Activated naive CD4-positive, alpha-beta T cell treated with Interleukin-2 at 50 U/mL for 16 hours (primary cell): ENCODE data around the gene BASP1.
"Not testable (repeated sequence)": the region's sequence is repeated elsewhere in the genome, so short reads cannot be mapped to it uniquely, and the experiment has no call there.

Experiments used
- DNase-seq: peaks from one replicate; pipeline ENCODE4 v3.0.0-alpha.2; 2020

BASP1 gene

GRCh38 chr5:17292434-17293015, 75.1 kb downstream of the BASP1 start:
- no peak for DNase-seq

DNA sequence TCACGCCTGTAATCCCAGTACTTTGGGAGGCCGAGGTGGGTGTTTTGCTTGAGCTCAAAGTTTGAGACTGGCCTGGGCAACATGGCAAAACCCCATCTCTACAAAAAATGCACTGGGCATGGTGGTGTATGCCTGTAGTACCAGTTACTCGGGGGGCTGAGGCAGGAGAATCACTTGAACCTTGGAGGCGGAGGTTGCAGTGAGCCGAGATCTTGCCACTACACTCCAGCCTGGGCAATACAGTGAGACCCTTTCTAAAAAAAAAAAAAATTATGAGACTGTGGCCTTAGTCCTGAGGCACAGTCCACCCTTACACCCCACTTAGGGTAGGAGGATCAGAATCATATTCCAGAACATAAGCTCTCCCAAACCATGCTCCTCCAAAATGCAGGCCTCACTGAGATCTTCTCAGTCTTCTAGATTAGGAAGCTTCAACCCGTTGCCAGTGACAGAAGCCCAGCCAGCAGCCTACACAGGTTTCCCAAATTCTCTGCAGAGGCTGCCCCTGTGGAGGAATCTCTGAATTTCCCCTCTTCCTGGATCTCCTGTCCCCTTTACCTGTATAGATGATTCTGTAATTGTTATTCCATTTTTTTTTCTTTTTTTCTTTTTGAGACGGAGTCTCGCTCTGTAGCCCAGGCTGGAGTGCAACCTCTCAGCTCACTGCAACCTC, 77.3 kb downstream of the BASP1 start:
- DNase-seq: no peak

DNA sequence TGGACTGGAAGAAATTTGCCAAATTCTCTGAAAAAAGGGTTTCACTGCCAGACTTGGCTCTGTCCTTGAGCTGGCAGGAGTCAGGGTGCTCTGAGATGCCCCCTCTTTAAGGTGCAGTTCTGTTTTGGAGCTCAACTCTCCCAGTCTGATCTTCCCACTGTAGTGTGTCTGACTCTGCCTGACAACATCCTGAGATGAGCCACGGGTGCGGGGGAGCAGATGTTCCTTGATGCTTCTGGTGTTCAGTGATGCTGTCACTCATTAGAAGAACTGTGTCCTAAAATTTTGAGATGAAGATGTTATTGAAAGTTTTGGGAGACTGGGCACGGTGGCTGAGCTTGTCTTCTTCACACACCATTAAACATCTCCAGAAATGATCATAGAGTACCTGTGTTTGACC, 78.2 kb downstream of the BASP1 start:
- no peak for DNase-seq

GRCh38 chr5:17302106-17302505, 84.7 kb downstream of the BASP1 start:
- DNase-seq: no peak

DNA sequence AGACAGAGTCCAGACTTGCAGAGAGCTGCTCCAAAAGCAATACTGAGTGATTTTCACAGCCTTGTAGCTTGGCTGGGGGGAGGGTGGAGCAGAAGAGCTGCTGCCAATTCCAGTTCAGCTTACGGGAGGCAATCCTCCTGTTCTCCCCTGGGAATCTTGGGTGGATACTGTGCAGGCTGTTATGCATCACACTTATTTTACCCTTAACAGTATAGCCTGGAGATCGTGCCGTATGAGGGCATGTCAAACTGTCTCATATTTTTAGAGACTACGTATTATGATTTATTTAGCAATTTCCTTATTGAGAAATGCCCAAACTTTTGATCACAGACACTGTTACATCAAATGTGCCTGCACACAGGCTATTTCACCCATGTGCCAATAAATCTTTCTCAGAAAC, 85.2 kb downstream of the BASP1 start:
- DNase-seq: no peak

DNA sequence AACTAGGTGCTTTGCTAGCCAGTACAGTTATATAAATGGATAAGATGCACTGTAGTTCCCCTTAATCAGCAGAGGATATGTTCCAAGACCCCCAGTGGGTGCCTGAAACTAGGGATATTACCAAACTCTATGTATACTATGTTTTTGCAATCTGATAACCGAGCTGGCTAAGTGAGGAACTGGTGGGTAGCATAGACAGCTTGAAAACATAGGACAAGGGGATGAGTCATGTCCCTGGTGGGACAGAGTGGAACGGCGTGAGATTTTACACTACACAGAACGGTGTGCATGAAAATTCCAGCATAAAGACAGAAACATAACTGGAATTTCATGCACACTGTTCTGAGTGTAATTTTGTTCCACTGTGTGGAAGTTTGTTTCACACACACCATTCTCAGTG, 86.9 kb downstream of the BASP1 start:
- no peak for DNase-seq

GRCh38 chr5:17305017-17305416, 87.6 kb downstream of the BASP1 start:
- DNase-seq: no peak

- DNase-seq: no peak
Measured at GRCh38 chr5:17305964-17306725, 88.7 kb downstream of the BASP1 start.

GRCh38 chr5:17306726-17307091, 89.3 kb downstream of the BASP1 start:
- DNase-seq: no peak

DNA sequence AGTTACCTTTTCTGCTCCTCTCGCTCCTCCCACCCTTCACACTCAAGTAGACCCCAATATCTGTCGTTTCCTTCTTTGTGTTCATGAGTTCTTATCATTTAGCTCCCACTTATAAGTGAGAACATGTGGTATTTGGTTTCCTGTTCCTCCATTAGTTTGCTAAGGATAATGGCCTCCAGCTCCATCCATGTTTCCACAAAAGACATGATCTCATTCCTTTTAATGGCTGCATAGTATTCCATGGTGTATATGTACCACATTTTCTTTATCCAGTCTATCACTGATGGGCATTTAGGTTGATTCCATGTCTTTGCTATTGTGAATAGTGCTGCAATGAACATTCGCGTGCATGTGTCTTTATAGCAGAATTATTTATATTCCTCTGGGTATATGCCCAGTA, 90.0 kb downstream of the BASP1 start:
- not testable (repeated sequence) for DNase-seq

DNA sequence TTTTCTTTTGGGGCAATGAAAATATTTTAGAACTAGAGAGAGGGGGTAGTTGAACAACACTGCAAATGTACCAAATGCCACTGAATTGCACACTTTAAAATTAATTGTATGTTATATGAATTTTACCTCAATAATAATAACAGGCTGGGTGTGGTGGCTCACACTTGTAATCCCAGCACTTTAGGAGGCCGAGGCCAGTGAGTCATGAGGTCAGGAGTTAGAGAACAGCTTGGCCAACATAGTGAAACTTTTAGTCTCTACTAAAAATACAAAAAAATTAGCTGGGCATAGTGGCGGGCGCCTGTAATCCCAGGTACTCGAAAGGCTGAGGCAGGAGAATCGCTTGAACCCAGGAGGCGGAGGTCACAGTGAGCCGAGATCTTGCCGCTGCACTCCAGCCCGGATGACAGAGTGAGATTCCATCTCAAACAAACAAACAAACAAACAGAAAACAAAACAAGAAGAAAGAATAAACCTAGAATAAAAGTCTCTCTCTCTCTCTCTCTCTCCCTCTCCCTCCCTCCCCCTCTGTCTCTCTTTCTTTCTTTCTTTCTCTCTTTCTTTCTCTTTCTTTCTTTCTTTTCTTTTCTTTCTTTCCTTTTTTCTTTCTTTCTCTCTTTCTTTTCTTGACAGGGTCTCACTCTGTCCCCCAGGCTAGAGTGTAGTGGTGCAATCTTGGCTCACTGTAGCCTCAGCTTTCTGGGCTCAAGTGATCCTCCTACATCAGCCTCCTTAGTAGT, 91.1 kb downstream of the BASP1 start:
- DNase-seq: no peak

DNA sequence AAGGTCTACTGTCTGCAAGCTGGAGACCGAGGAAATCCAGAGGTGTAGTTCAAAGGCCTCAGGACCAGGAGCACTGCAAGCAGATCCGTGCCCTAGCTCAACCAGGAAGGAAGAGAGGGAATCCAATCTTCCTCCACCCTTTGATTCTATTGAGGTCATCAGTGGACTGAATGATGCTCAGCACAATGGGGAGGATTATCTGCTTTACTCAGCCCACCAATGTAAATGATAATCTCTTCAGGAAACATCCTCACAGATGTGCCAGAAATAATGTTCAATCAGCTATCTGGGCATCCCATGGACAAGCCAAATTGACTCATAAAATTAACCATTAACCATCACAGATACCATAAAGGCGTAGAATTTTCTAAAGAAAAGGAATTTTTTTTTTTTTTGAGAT, 92.0 kb downstream of the BASP1 start:
- DNase-seq: no peak

GRCh38 chr5:17310502-17310901, 93.1 kb downstream of the BASP1 start:
- not testable (repeated sequence) for DNase-seq

DNA sequence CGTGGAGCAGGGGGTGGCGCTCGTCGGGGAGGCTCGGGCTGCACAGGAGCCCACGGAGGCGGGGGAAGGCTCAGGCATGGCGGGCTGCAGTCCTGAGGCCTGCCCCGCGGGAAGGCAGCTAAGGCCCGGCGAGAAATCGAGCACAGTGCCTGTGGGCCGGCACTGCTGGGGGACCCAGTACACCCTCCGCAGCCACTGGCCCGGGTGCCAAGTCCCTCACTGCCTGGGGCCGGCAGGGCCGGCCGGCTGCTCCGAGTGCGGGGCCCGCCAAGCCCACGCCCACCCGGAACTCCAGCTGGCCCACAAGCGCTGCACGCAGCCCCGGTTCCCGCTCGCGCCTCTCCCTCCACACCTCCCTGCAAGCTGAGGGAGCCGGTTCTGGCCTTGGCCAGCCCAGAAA, 94.4 kb downstream of the BASP1 start:
- not testable (repeated sequence) for DNase-seq

DNA sequence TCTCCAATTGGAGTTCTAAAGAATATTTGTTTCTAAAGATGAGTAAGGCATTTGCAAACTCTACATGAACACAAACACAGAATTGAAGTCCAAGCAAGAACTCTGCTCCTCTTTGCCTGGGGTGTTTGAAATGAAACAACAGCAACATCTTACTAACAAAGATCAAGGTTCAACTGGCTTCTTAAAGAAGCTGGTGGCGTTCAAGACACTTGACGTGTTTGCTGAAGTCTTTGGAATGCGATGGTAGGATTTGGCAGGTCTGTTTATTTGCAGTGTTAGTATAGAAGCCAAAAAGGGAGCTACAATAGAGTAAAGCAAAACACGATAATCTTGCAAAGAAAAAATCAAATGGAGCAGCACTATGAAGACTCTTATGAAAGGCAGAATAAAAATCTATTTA, 94.9 kb downstream of the BASP1 start:
- no peak for DNase-seq

GRCh38 chr5:17314907-17315471, 97.6 kb downstream of the BASP1 start:
- DNase-seq: no peak

DNA sequence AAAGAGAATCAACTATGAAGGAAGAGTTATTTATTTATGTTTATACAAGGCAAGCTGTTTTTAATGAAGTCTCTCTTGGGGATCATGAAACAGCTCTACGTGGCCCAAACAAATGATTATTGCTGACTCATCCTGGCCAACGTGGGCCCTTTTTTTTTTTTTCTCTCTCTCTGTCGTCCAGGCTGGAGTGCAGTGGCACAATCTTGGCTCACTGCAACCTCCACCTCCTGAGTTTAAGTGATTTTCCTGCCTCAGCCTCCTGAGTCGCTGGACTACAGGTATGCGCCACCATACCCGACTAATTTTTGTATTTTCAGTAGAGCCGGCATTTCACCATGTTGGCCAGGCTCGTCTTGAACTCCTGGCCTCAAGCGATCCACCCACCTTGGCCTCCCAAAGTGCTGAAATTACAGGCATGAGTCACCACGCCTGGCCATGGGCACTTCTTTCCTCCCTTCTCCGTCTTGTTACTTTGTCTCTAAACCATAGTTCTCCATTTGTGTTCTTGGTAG, 98.3 kb downstream of the BASP1 start:
- no peak for DNase-seq

DNA sequence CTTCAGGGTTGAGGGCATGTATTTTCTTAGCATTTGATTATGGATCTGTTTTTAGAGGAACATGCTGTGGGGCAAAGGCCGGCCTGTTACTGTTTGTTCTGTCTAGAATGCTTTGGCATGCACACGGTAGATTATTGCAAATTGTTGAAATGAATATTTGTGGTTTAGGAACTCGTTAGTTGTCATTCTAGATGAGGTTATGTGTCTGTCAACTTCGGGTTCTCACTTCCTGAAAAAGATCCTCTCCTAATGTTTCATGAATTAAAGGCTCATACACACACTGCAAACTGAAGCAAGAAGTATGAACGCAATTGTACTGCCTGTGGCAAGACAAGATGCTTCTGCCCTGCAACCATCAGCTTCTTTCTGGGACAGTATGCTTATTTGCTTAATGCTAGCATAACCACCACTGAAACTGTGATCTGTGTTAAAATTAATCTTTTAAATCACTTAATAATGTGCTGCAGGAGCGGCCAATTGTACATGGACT, 99.6 kb downstream of the BASP1 start:
- DNase-seq: no peak

DNA sequence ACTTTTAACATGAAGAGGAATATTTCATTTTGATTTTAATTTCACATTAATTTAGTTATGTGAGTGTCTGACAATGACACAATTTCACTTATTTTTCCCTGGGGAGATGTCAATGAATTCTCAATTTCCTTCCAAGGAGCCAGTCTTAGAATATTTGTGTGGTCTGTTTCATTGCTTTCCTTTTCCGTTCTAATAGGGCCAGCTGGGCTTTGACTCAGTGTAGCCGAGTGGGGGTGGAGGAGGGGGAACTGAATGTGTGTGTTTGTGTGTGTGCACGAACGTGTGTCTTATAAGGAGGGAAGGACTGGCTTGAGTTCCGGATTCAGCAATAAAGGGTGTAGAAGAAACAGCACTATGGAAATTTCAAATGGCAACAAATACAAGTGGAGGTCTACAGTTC, 100.0 kb downstream of the BASP1 start:
- DNase-seq: no peak

GRCh38 chr5:17319095-17319494, 101.7 kb downstream of the BASP1 start:
- not testable (repeated sequence) for DNase-seq

DNA sequence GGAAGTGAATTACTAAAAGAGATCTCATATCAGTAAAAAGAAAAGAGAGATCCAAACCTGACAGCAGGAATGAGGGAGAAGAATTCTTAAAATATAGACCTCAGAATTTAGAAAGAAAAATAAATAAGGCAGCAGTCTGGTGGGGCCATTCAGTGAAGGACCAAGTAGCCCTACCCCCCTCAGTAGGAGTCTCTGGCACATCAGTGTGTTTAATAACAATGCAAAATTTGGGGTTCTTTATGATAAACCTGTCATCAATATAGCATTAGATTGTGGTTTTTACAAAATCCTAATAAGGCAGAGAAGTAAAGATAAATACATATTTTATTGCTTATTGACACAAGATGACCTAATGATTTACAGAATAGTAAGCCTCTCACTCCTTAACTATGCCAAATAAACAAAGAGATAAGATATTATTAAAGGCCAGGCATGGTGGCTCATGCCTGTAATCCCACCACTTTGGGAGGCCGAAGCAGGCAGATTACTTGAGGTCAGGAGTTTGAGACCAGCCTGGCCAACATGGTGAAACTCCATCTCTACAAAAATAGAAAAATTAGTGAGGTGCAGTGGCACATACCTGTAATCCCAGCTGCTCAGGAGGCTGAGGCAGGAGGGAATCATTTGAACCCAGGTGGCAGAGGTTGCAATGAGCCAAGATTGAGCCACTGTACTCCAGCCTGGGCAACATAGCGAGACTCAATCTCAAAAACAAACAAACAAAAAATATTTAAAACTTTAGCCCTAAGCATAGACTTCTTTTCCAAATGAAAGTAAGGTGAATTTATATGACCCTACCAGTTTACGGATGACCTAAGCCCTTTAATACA, 108.6 kb downstream of the BASP1 start:
- no peak for DNase-seq
